Suprapubic skin (tissue), 4 donors: ENCODE measurements around the gene RNF11. TPM values are rescaled to one million over a fixed set of nuclear protein-coding genes. Genes with fewer than 3 reads are reported as not detected.

ENCODE experiments used
- DNase-seq, 2 donors: peaks; one replicate each; pipeline ENCODE4 v3.0.0-alpha.2; 2019; ENCODE audit warnings: low spot score in 2 of 2
- H3K27ac ChIP-seq: fragments of 200-600 bp; sonication (generic); one replicate; pipeline ENCODE4 v1.5.1; 2019
- H3K27me3 ChIP-seq: fragments of 200-600 bp; sonication (generic); one replicate; pipeline ENCODE4 v1.5.1; 2019
- H3K36me3 ChIP-seq: fragments of 200-600 bp; sonication (generic); one replicate; pipeline ENCODE4 v1.5.1; 2019
- H3K4me1 ChIP-seq: fragments of 200-600 bp; sonication (generic); one replicate; pipeline ENCODE4 v1.5.1; 2019
- H3K4me3 ChIP-seq: fragments of 200-600 bp; sonication (generic); one replicate; pipeline ENCODE4 v1.5.1; 2019; ENCODE audit warnings: mild to moderate bottlenecking
- H3K9me3 ChIP-seq: fragments of 200-600 bp; sonication (generic); one replicate; pipeline ENCODE4 v1.5.1; 2019
- CTCF ChIP-seq, 2 donors: fragments of 200-600 bp in 1 of 2; fragments of 450-650 bp in 1 of 2; sonication (generic) in 1 of 2; IDR thresholded peaks; one replicate each; pipeline ENCODE4 v1.5.1; 2016 to 2019; ENCODE audit warnings: antibody characterized with exemption in 2 of 2, mild to moderate bottlenecking in 1 of 2, moderate library complexity in 1 of 2
- EP300 ChIP-seq: sonication (generic); formaldehyde crosslinking; IDR thresholded peaks from one replicate; pipeline ENCODE4 v1.6.1; 2017; ENCODE audit warnings: antibody characterized with exemption
- POLR2A ChIP-seq, 2 donors: fragments of 450-650 bp; IDR thresholded peaks; one replicate each; pipeline ENCODE4 v1.6.1; 2017; ENCODE audit warnings: antibody characterized with exemption in 2 of 2, mild to moderate bottlenecking in 2 of 2, moderate library complexity in 2 of 2
- POLR2AphosphoS5 ChIP-seq, 3 donors: sonication (generic); formaldehyde crosslinking; IDR thresholded peaks; one replicate each; pipeline ENCODE4 v1.6.1; 2017; ENCODE audit warnings: antibody characterized with exemption in 3 of 3
- WGBS: methylation state at CpG from one replicate; pipeline ENCODE4 v1.1.5; 2018; 5-methylcytosine and 5-hydroxymethylcytosine counted together
- total RNA-seq, 4 donors: library from RNA; depleted of rRNA; stranded (reverse); fragments of >200 nt; gene quantifications; one replicate each; pipeline ENCODE4 v1.1.0, GENCODE V29; 2016

RNF11 gene
- total RNA-seq, 4 donors from 2014 or later, result 80.8 to 93.1 (median 81.5) TPM

DNA sequence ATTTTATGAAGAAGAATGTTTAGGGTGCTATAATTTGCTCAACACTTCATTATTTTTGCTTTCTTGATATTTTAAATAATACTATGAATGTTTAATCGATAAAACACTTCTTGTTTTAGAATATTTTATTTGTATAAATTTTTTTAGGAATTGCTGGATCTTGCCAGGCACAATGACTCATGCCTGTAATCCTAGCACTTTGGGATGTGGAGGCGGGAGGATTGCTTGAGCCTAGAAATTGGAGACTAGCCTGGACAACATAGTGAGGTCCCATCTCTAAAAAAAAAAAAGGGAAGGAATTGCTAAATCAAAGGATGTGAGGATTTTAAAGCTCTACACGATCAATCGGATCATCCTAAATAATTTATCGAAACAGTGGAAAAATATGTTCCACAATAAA, 17.6 kb downstream of the RNF11 start:
- no peak for DNase-seq
- H3K27ac ChIP-seq, result no peak overlapping the region
- TF ChIP-seq POLR2AphosphoS5 (IDR thresholded peaks at IDR 0.05) (no peak), CTCF (IDR thresholded peaks at IDR 0.05) (no peak), EP300 (no peak), POLR2A (IDR thresholded peaks at IDR 0.05) (no peak)
- peaks cover 8% of the 10 kb centered on the region for H3K4me1 ChIP-seq
- H3K4me3 ChIP-seq, result no peak overlapping the region
- peaks cover 4% of the 10 kb centered on the region for H3K36me3 ChIP-seq
- H3K27me3 ChIP-seq, result no peaks in the 10 kb centered on the region
- 87% methylated on average over 5 of the region's 5 CpGs for WGBS
- no peaks in the 10 kb centered on the region for H3K9me3 ChIP-seq

- H3K4me3 ChIP-seq, result no peak overlapping the region
- H3K9me3 ChIP-seq, result no peaks in the 10 kb centered on the region
- H3K36me3 ChIP-seq, result peaks cover 4% of the 10 kb centered on the region
- WGBS, result 55% methylated on average over 3 of the region's 3 CpGs
- no peak for DNase-seq
- H3K27me3 ChIP-seq, result no peaks in the 10 kb centered on the region
- TF ChIP-seq POLR2AphosphoS5 (IDR thresholded peaks at IDR 0.05) (no peak), POLR2A (IDR thresholded peaks at IDR 0.05) (no peak), CTCF (IDR thresholded peaks at IDR 0.05) (no peak), EP300 (no peak)
- H3K27ac ChIP-seq, result no peak overlapping the region
- H3K4me1 ChIP-seq, result peaks cover 16% of the 10 kb centered on the region
Measured at GRCh38 chr1:51255331-51255730, 19.3 kb downstream of the RNF11 start.

GRCh38 chr1:51263147-51263877, 27.2 kb downstream of the RNF11 start:
- H3K4me3 ChIP-seq, result no peak overlapping the region
- H3K27me3 ChIP-seq, result no peaks in the 10 kb centered on the region
- H3K36me3 ChIP-seq, result no peaks in the 10 kb centered on the region
- H3K9me3 ChIP-seq, result no peaks in the 10 kb centered on the region
- H3K27ac ChIP-seq, result no peak overlapping the region
- 94% methylated on average over 4 of the region's 4 CpGs for WGBS
- no peak for DNase-seq
- H3K4me1 ChIP-seq, result peaks cover 52% of the 10 kb centered on the region
- TF ChIP-seq POLR2A (IDR thresholded peaks at IDR 0.05) (no peak), CTCF (IDR thresholded peaks at IDR 0.05) (no peak), POLR2AphosphoS5 (IDR thresholded peaks at IDR 0.05) (no peak), EP300 (no peak)

- 15% methylated on average over 3 of the region's 3 CpGs for WGBS
- no peak for TF ChIP-seq POLR2A (IDR thresholded peaks at IDR 0.05)
- TF ChIP-seq EP300, result no peak
- TF ChIP-seq CTCF (IDR thresholded peaks at IDR 0.05), result no peak
- TF ChIP-seq POLR2AphosphoS5 (IDR thresholded peaks at IDR 0.05), result no peak
- H3K4me3 ChIP-seq, result no peak overlapping the region
- peaks cover 49% of the 10 kb centered on the region for H3K4me1 ChIP-seq
- no peaks in the 10 kb centered on the region for H3K9me3 ChIP-seq
- H3K36me3 ChIP-seq, result no peaks in the 10 kb centered on the region
- no peak for DNase-seq
- H3K27me3 ChIP-seq, result no peaks in the 10 kb centered on the region
- no peak overlapping the region for H3K27ac ChIP-seq
Measured at GRCh38 chr1:51264451-51264850, 28.4 kb downstream of the RNF11 start.

DNA sequence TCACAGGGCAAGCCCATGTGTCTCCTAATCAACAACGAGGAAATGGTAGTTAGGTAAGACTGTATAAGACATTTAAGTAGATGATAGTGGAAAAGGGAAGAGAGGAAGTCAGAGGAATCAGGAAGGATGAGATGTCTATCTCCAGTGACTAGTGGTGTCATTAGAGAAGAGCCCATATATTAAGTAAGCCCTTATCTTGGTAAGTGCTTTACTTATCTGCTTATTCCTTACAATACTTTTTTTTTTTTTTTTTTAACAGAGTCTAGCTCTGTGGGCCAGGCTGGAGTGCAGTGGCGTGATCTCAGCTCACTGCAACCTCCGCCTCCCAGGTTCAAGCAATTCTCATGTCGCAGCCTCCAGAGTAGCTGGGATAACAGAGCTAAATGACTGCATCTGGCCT, 29.5 kb downstream of the RNF11 start:
- Histone ChIP-seq H3K27me3 (no peaks in the 10 kb centered on the region), H3K4me3 (no peak overlapping the region), H3K27ac (no peak overlapping the region), H3K4me1 (peaks cover 41% of the 10 kb centered on the region), H3K9me3 (no peaks in the 10 kb centered on the region), H3K36me3 (peaks cover 5% of the 10 kb centered on the region)
- DNase-seq, result no peak
- TF ChIP-seq EP300 (no peak), POLR2A (IDR thresholded peaks at IDR 0.05) (no peak), POLR2AphosphoS5 (IDR thresholded peaks at IDR 0.05) (no peak), CTCF (IDR thresholded peaks at IDR 0.05) (no peak)
- 88% methylated on average over 4 of the region's 4 CpGs for WGBS
